ENCODE results near the gene CACHD1.

- TF ChIP-seq CTCF (IDR thresholded peaks at IDR 0.05 in 8 of 11, conservative IDR thresholded peaks at IDR 0.05 in 3 of 11) (no peak), POLR2AphosphoS5 (IDR thresholded peaks at IDR 0.05) (no peak), POLR2A (IDR thresholded peaks at IDR 0.05) (no peak)
These were observed 61.2 kb downstream of the CACHD1 start for GRCh38 chr1:64530969-64531692.
